HepG2 (cell line): ENCODE data around the gene TIMP3. TPM values are rescaled to one million over a fixed set of nuclear protein-coding genes. Genes with fewer than 3 reads are reported as not detected.

Source experiments
- CHD2 ChIP-seq: IDR thresholded peaks from 2 replicates; pipeline ENCODE4 v1.6.1; 2011; ENCODE audit warnings: low read depth, low read length, improper control_type of control experiment
- GTF2F1 ChIP-seq: fragments of 150-350 bp; IDR thresholded peaks from 2 replicates; pipeline ENCODE4 v1.6.1; 2014; ENCODE audit warnings: low read length
- IKZF1 ChIP-seq: fragments of 450-650 bp; IDR thresholded peaks from 2 replicates; pipeline ENCODE4 v1.7.1; 2016
- NCOA5 ChIP-seq: sonication (generic); formaldehyde crosslinking; IDR thresholded peaks from 2 replicates; pipeline ENCODE4 v1.4.0; 2020; ENCODE audit warnings: missing genetic modification reagents
- POGZ ChIP-seq: sonication (generic); formaldehyde crosslinking; IDR thresholded peaks from 2 replicates; pipeline ENCODE4 v1.4.0; 2020; ENCODE audit warnings: mild to moderate bottlenecking, missing genetic modification reagents
- POLR2G ChIP-seq: fragments of 200-400 bp; formaldehyde crosslinking; IDR thresholded peaks from 2 replicates; pipeline ENCODE4 v1.6.1; 2018; ENCODE audit warnings: mild to moderate bottlenecking, low read depth, low read length, moderate library complexity
- RAD21 ChIP-seq: fragments of 450-650 bp; formaldehyde crosslinking; IDR thresholded peaks from 2 replicates; pipeline ENCODE4 v1.5.0; 2020; ENCODE audit warnings: mild to moderate bottlenecking
- RFX1 ChIP-seq: fragments of 450-650 bp; IDR thresholded peaks from 2 replicates; pipeline ENCODE4 v1.6.1; 2017
- SALL1 ChIP-seq: sonication (generic); formaldehyde crosslinking; IDR thresholded peaks from 2 replicates; pipeline ENCODE4 v1.8.0; 2022; ENCODE audit warnings: mild to moderate bottlenecking, missing genetic modification reagents
- ZNF296 ChIP-seq: sonication (generic); formaldehyde crosslinking; conservative IDR thresholded peaks from 2 replicates; pipeline ENCODE4 v1.5.0; 2020; ENCODE audit warnings: mild to moderate bottlenecking, missing genetic modification reagents
- ZNF34 ChIP-seq: sonication (generic); formaldehyde crosslinking; IDR thresholded peaks from 2 replicates; pipeline ENCODE4 v1.4.0; 2020; ENCODE audit warnings: mild to moderate bottlenecking, missing genetic modification reagents, borderline replicate concordance
- ZNF367 ChIP-seq: sonication (generic); formaldehyde crosslinking; IDR thresholded peaks from 2 replicates; pipeline ENCODE4 v1.4.0; 2020; ENCODE audit warnings: missing genetic modification reagents, borderline replicate concordance
- ZNF713 ChIP-seq: sonication (generic); formaldehyde crosslinking; IDR thresholded peaks from 2 replicates; pipeline ENCODE4 v1.4.0; 2020; ENCODE audit warnings: mild to moderate bottlenecking, missing genetic modification reagents
- ZNF788 ChIP-seq: sonication (generic); formaldehyde crosslinking; IDR thresholded peaks from 2 replicates; pipeline ENCODE4 v1.5.0; 2020; ENCODE audit warnings: mild to moderate bottlenecking, missing genetic modification reagents, borderline replicate concordance
- ZNF883 ChIP-seq: sonication (generic); formaldehyde crosslinking; IDR thresholded peaks from 2 replicates; pipeline ENCODE4 v1.5.1; 2020; ENCODE audit warnings: mild to moderate bottlenecking, missing genetic modification reagents; ENCODE audit errors: not compliant biosample characterization
- polyA plus RNA-seq, 8 experiments: library from polyadenylated mRNA; depleted of rRNA in 3 of 8; stranded (reverse) in 7 of 8; unstranded in 1 of 8; fragments of >200 nt; fragmentation: Illumina TruSeq in 4 of 8; extraction: Trizol in 4 of 8; gene quantifications; 2 replicates each; pipeline versions ENCODE4 v1.2.1 to v1.2.3, GENCODE V29; 2011 to 2016; ENCODE audit warnings: low read depth in 4 of 8, missing spikeins in 1 of 8, mixed read lengths in 1 of 8; ENCODE audit not compliant: insufficient read depth in 1 of 8
- total RNA-seq, 5 experiments: library from RNA; depleted of rRNA; stranded (reverse); fragments of >200 nt; fragmentation: Illumina TruSeq; extraction: Trizol; gene quantifications; 2 replicates each; pipeline ENCODE4 v1.2.3, GENCODE V29; 2016; ENCODE audit warnings: low read depth in 1 of 5
- TF ChIP-seq, protein P1 (sequence below): IDR thresholded peaks from 2 replicates; pipeline ENCODE4 v1.4.0; 2020; ENCODE audit warnings: mild to moderate bottlenecking, missing genetic modification reagents
- TF ChIP-seq, protein P2 (sequence below): sonication (generic); formaldehyde crosslinking; IDR thresholded peaks from 2 replicates; pipeline ENCODE4 v1.5.0; 2020; ENCODE audit warnings: mild to moderate bottlenecking, missing genetic modification reagents, moderate library complexity
- TF ChIP-seq, protein P3 (sequence below): sonication (generic); formaldehyde crosslinking; IDR thresholded peaks from 2 replicates; pipeline ENCODE4 v1.8.0; 2022; ENCODE audit warnings: mild to moderate bottlenecking, missing genetic modification reagents, borderline replicate concordance
- TF ChIP-seq, protein P4 (sequence below): sonication (generic); formaldehyde crosslinking; IDR thresholded peaks from 2 replicates; pipeline ENCODE4 v1.5.0; 2020; ENCODE audit warnings: mild to moderate bottlenecking, missing genetic modification reagents

Gene TIMP3
- total and polyA plus RNA-seq, 2 of the 13 experiments (the other 11 are each of a cell fraction or from before 2014, with no cell fraction given): 57.3 to 86.6 TPM

DNA sequence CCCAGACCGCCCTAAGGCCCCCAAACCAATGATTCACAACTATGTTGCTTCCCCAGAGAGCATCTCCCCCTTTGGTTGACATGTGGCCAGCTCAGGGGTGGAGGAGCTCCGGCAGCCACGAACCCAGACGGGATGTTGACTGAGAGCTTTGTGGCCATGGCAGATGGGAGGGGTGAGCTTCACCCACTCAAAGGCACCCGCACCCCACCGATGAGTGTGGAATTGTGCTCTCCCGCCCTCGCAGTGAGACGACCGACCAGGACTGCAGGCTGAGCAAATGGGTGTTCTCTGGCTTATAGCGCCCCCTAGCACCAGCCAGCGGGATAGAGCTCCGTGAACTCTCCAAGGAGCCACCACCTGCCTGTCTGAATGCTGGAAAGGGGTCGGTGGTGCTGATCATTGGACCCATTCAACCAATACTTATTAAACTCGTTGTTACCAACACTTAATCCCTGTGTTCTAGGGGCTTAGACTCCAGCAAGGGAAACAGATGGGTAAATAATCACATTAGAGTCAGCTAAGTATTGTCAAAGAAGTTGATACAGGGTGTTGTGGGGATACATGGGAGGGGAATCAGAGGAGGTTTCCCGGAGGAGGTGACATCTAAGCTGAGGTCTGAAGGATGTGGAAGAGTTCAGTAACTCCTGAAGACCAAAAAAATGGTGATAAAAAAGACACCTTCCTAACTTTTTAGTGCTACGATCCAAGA, 4.5 kb upstream of the TIMP3 start (continued):
- TF ChIP-seq, protein P1, sequence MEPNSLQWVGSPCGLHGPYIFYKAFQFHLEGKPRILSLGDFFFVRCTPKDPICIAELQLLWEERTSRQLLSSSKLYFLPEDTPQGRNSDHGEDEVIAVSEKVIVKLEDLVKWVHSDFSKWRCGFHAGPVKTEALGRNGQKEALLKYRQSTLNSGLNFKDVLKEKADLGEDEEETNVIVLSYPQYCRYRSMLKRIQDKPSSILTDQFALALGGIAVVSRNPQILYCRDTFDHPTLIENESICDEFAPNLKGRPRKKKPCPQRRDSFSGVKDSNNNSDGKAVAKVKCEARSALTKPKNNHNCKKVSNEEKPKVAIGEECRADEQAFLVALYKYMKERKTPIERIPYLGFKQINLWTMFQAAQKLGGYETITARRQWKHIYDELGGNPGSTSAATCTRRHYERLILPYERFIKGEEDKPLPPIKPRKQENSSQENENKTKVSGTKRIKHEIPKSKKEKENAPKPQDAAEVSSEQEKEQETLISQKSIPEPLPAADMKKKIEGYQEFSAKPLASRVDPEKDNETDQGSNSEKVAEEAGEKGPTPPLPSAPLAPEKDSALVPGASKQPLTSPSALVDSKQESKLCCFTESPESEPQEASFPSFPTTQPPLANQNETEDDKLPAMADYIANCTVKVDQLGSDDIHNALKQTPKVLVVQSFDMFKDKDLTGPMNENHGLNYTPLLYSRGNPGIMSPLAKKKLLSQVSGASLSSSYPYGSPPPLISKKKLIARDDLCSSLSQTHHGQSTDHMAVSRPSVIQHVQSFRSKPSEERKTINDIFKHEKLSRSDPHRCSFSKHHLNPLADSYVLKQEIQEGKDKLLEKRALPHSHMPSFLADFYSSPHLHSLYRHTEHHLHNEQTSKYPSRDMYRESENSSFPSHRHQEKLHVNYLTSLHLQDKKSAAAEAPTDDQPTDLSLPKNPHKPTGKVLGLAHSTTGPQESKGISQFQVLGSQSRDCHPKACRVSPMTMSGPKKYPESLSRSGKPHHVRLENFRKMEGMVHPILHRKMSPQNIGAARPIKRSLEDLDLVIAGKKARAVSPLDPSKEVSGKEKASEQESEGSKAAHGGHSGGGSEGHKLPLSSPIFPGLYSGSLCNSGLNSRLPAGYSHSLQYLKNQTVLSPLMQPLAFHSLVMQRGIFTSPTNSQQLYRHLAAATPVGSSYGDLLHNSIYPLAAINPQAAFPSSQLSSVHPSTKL (CRISPR knock-in tag): no peak; the same call in 1 of the 2 replicates
- no peak for TF ChIP-seq CHD2
- TF ChIP-seq, protein P2, sequence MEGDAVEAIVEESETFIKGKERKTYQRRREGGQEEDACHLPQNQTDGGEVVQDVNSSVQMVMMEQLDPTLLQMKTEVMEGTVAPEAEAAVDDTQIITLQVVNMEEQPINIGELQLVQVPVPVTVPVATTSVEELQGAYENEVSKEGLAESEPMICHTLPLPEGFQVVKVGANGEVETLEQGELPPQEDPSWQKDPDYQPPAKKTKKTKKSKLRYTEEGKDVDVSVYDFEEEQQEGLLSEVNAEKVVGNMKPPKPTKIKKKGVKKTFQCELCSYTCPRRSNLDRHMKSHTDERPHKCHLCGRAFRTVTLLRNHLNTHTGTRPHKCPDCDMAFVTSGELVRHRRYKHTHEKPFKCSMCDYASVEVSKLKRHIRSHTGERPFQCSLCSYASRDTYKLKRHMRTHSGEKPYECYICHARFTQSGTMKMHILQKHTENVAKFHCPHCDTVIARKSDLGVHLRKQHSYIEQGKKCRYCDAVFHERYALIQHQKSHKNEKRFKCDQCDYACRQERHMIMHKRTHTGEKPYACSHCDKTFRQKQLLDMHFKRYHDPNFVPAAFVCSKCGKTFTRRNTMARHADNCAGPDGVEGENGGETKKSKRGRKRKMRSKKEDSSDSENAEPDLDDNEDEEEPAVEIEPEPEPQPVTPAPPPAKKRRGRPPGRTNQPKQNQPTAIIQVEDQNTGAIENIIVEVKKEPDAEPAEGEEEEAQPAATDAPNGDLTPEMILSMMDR (CRISPR knock-in tag): peak; percentile 98
- TF ChIP-seq ZNF296: no peak
- TF ChIP-seq ZNF367 (CRISPR knock-in tag): no peak
- TF ChIP-seq POGZ (CRISPR knock-in tag): 0 out of 2 replicates have a peak, but pooled peaks have one; percentile 17
- TF ChIP-seq, protein P3, sequence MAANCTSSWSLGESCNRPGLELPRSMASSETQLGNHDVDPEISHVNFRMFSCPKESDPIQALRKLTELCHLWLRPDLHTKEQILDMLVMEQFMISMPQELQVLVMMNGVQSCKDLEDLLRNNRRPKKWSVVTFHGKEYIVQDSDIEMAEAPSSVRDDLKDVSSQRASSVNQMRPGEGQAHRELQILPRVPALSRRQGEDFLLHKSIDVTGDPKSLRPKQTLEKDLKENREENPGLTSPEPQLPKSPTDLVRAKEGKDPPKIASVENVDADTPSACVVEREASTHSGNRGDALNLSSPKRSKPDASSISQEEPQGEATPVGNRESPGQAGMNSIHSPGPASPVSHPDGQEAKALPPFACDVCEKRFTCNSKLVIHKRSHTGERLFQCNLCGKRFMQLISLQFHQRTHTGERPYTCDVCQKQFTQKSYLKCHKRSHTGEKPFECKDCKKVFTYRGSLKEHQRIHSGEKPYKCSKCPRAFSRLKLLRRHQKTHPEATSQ (CRISPR knock-in tag): no peak
- TF ChIP-seq, protein P4, sequence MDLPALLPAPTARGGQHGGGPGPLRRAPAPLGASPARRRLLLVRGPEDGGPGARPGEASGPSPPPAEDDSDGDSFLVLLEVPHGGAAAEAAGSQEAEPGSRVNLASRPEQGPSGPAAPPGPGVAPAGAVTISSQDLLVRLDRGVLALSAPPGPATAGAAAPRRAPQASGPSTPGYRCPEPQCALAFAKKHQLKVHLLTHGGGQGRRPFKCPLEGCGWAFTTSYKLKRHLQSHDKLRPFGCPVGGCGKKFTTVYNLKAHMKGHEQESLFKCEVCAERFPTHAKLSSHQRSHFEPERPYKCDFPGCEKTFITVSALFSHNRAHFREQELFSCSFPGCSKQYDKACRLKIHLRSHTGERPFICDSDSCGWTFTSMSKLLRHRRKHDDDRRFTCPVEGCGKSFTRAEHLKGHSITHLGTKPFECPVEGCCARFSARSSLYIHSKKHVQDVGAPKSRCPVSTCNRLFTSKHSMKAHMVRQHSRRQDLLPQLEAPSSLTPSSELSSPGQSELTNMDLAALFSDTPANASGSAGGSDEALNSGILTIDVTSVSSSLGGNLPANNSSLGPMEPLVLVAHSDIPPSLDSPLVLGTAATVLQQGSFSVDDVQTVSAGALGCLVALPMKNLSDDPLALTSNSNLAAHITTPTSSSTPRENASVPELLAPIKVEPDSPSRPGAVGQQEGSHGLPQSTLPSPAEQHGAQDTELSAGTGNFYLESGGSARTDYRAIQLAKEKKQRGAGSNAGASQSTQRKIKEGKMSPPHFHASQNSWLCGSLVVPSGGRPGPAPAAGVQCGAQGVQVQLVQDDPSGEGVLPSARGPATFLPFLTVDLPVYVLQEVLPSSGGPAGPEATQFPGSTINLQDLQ: no peak
- no peak for TF ChIP-seq GTF2F1
- no peak for TF ChIP-seq IKZF1
- TF ChIP-seq RAD21 (CRISPR knock-in tag): peak; percentile 97
- TF ChIP-seq ZNF713 (CRISPR knock-in tag): no peak
- TF ChIP-seq RFX1: no peak
- TF ChIP-seq SALL1 (CRISPR knock-in tag): peak; percentile 55
- TF ChIP-seq NCOA5 (CRISPR knock-in tag): no peak
- no peak for TF ChIP-seq ZNF34
- no peak for TF ChIP-seq POLR2G
- peak; percentile 57; the same call in 1 of the 2 replicates for TF ChIP-seq ZNF788 (CRISPR knock-in tag)
- TF ChIP-seq ZNF883 (CRISPR knock-in tag): no peak
